GM23338 (cell line): ENCODE results near the gene EPS8L3. TPM values are rescaled to one million over a fixed set of nuclear protein-coding genes. Genes with fewer than 3 reads are reported as not detected.

Source experiments
- ATAC-seq: fragments of 200-7000 bp; cut with Tn5 transposase; 3 replicates; pipeline ENCODE4 v1.9.1; 2020
- DNase-seq: peaks from one replicate; pipeline ENCODE4 v3.0.0-alpha.2; 2015; ENCODE audit warnings: low spot score
- H2AFZ ChIP-seq: fragments of 200-600 bp; sonication (generic); 2 replicates; pipeline ENCODE4 v1.8.0; 2016; ENCODE audit warnings: antibody characterized with exemption, mild to moderate bottlenecking, moderate library complexity
- H3F3A ChIP-seq: fragments of 200-600 bp; sonication (generic); replicated peaks from 2 replicates; pipeline ENCODE4 v1.8.0; 2017; ENCODE audit warnings: antibody characterized with exemption, mixed run types, low read depth
- H3K27ac ChIP-seq: fragments of 200-600 bp; sonication (generic); 2 replicates; pipeline ENCODE4 v1.6.1; 2016; ENCODE audit warnings: low read depth
- H3K27me3 ChIP-seq: fragments of 200-600 bp; sonication (generic); 2 replicates; pipeline ENCODE4 v1.8.0; 2016; ENCODE audit warnings: mild to moderate bottlenecking, mixed run types, moderate library complexity; ENCODE audit not compliant: insufficient read depth
- H3K36me3 ChIP-seq: fragments of 200-600 bp; sonication (generic); 2 replicates; pipeline ENCODE4 v1.8.0; 2016; ENCODE audit warnings: mild to moderate bottlenecking; ENCODE audit not compliant: insufficient read depth
- H3K4me1 ChIP-seq: fragments of 200-600 bp; sonication (generic); 2 replicates; pipeline ENCODE4 v1.8.0; 2016; ENCODE audit warnings: mild to moderate bottlenecking, moderate library complexity; ENCODE audit not compliant: insufficient read depth
- H3K4me2 ChIP-seq: fragments of 200-600 bp; sonication (generic); 2 replicates; pipeline ENCODE4 v1.7.1; 2017; ENCODE audit warnings: mixed run types
- H3K4me3 ChIP-seq: fragments of 200-600 bp; sonication (generic); 2 replicates; pipeline ENCODE4 v1.6.1; 2016; ENCODE audit warnings: mixed run types
- H3K79me2 ChIP-seq: fragments of 200-600 bp; sonication (generic); replicated peaks from 2 replicates; pipeline ENCODE4 v1.8.0; 2017; ENCODE audit warnings: mild to moderate bottlenecking; ENCODE audit not compliant: insufficient read depth
- H3K9me2 ChIP-seq: fragments of 200-600 bp; sonication (generic); 2 replicates; pipeline ENCODE4 v1.8.0; 2017; ENCODE audit not compliant: insufficient read depth
- H4K20me1 ChIP-seq: fragments of 200-600 bp; sonication (generic); replicated peaks from 2 replicates; pipeline ENCODE4 v1.8.0; 2017; ENCODE audit warnings: mild to moderate bottlenecking; ENCODE audit not compliant: insufficient read depth
- H3K27ac Mint-ChIP-seq: 2 replicates; pipeline ENCODE4 v1.8.0; 2020; ENCODE audit warnings: inconsistent platforms, mild to moderate bottlenecking, moderate library complexity, mixed read lengths
- H3K27me3 Mint-ChIP-seq: 3 replicates; pipeline ENCODE4 v1.8.0; 2022; ENCODE audit warnings: low read depth, mild to moderate bottlenecking, moderate library complexity, mixed read lengths, inconsistent platforms; ENCODE audit not compliant: insufficient read depth, poor library complexity
- H3K36me3 Mint-ChIP-seq: 3 replicates; pipeline ENCODE4 v1.8.0; 2021; ENCODE audit warnings: low read depth, mild to moderate bottlenecking, inconsistent platforms, moderate library complexity, mixed read lengths
- H3K4me1 Mint-ChIP-seq: 3 replicates; pipeline ENCODE4 v1.8.0; 2020; ENCODE audit warnings: mild to moderate bottlenecking, inconsistent platforms, mixed read lengths
- H3K4me3 Mint-ChIP-seq: 3 replicates; pipeline ENCODE4 v1.8.0; 2021; ENCODE audit warnings: moderate library complexity, mild to moderate bottlenecking, inconsistent platforms, mixed read lengths
- H3K9me3 Mint-ChIP-seq: 3 replicates; pipeline ENCODE4 v1.8.0; 2020; ENCODE audit warnings: moderate library complexity, mild to moderate bottlenecking, inconsistent platforms, mixed read lengths
- CREB1 ChIP-seq: fragments of 250-450 bp; sonication (Bioruptor Pico); IDR thresholded peaks from 2 replicates; pipeline ENCODE4 v1.5.0; 2020; ENCODE audit warnings: low read depth, mild to moderate bottlenecking, moderate library complexity
- CTCF ChIP-seq, 2 experiments: fragments of 200-600 bp in 1 of 2; sonication (generic) in 1 of 2; conservative IDR thresholded peaks; 2 replicates each; pipeline versions ENCODE4 v1.5.1 to v1.6.1; 2016 to 2017; ENCODE audit warnings: antibody characterized with exemption in 2 of 2, low read depth in 2 of 2, mild to moderate bottlenecking in 2 of 2, moderate library complexity in 1 of 2
- ETS1 ChIP-seq: IDR thresholded peaks from 2 replicates; pipeline ENCODE4 v1.6.1; 2016; ENCODE audit warnings: antibody characterized with exemption
- EZH2 ChIP-seq: fragments of 200-600 bp; sonication (generic); IDR thresholded peaks from one replicate; pipeline ENCODE4 v1.8.0; 2017; ENCODE audit warnings: antibody characterized with exemption, mild to moderate bottlenecking, low read depth; ENCODE audit not compliant: unreplicated experiment
- EZH2phosphoT487 ChIP-seq: fragments of 200-600 bp; sonication (generic); IDR thresholded peaks from one replicate; pipeline ENCODE4 v1.8.1; 2018; ENCODE audit warnings: antibody characterized with exemption; ENCODE audit not compliant: unreplicated experiment
- NANOG ChIP-seq: IDR thresholded peaks from 2 replicates; pipeline ENCODE4 v1.6.1; 2016; ENCODE audit warnings: antibody characterized with exemption, borderline replicate concordance
- STAT1 ChIP-seq: IDR thresholded peaks from one replicate; pipeline ENCODE4 v1.6.1; 2016; ENCODE audit warnings: antibody characterized with exemption; ENCODE audit not compliant: unreplicated experiment
- polyA plus RNA-seq: library from polyadenylated mRNA; unstranded; fragments of >200 nt; fragmentation: Nextera tagmentation; extraction: Ambion mirVana; gene quantifications from 2 replicates; pipeline ENCODE4 v1.2.1, GENCODE V29; 2016
- total RNA-seq: library from RNA; depleted of rRNA; stranded (reverse); fragments of >200 nt; shearing (Covaris generic); gene quantifications from 2 replicates; pipeline ENCODE4 v1.2.3, GENCODE V29; 2014

EPS8L3 gene
- total and polyA plus RNA-seq, 2 experiments from 2014 or later = not detected

GRCh38 chr1:109733236-109733870, 30.4 kb downstream of the EPS8L3 start:
- Histone ChIP-seq H3K4me3 (no peak overlapping the region), H3K4me1 (peaks cover 12% of the 10 kb centered on the region; the same call in 1 of the 2 replicates), H3F3A (no peaks in the 10 kb centered on the region), H3K36me3 (no peaks in the 10 kb centered on the region), H3K4me2 (no peak overlapping the region), H2AFZ (no peak overlapping the region), H3K79me2 (no peaks in the 10 kb centered on the region), H3K27ac (no peak overlapping the region), H3K9me2 (no peaks in the 10 kb centered on the region), H3K27me3 (peaks cover 13% of the 10 kb centered on the region), H4K20me1 (no peaks in the 10 kb centered on the region; the same call in 1 of the 2 replicates)
- Mint-ChIP-seq H3K4me3 (no peak overlapping the region), H3K27ac (no peak overlapping the region), H3K9me3 (peaks cover 10% of the 10 kb centered on the region; the same call in 2 of the 3 replicates), H3K27me3 (peaks cover 5% of the 10 kb centered on the region), H3K36me3 (no peaks in the 10 kb centered on the region), H3K4me1 (peaks cover 12% of the 10 kb centered on the region)
- no peak for DNase-seq
- no peak for TF ChIP-seq NANOG
- TF ChIP-seq CTCF (conservative IDR thresholded peaks at IDR 0.05; ENCODE audit: low read depth in 2 of 2) = no peak
- ATAC-seq = no peak

- Mint-ChIP-seq H3K4me1 (peaks cover 12% of the 10 kb centered on the region), H3K27ac (no peak overlapping the region), H3K27me3 (no peaks in the 10 kb centered on the region), H3K36me3 (no peaks in the 10 kb centered on the region), H3K9me3 (peaks cover 11% of the 10 kb centered on the region), H3K4me3 (no peak overlapping the region)
- no peak overlapping the region for H3K4me3 ChIP-seq
- no peak overlapping the region for H3K27ac ChIP-seq
- no peaks in the 10 kb centered on the region; the same call in 1 of the 2 replicates for H4K20me1 ChIP-seq
- H3K4me1 ChIP-seq = peaks cover 12% of the 10 kb centered on the region; the same call in 1 of the 2 replicates
- H3K79me2 ChIP-seq = no peaks in the 10 kb centered on the region
- no peak overlapping the region for H3K4me2 ChIP-seq
- no peaks in the 10 kb centered on the region for H3F3A ChIP-seq
- H2AFZ ChIP-seq = no peak overlapping the region
- DNase-seq = no peak
- no peaks in the 10 kb centered on the region; the same call in 1 of the 2 replicates for H3K36me3 ChIP-seq
- ATAC-seq = no peak
- peaks cover 4% of the 10 kb centered on the region; the same call in 1 of the 2 replicates for H3K27me3 ChIP-seq
- H3K9me2 ChIP-seq = no peaks in the 10 kb centered on the region
- no peak for TF ChIP-seq CREB1 (CRISPR knock-in tag)
- TF ChIP-seq STAT1 = no peak
- no peak for TF ChIP-seq EZH2
- no peak for TF ChIP-seq EZH2phosphoT487
- no peak for TF ChIP-seq ETS1
Measured at GRCh38 chr1:109732390-109732881, 31.3 kb downstream of the EPS8L3 start.
